HG03095 (cell line): ENCODE results near the gene CHEK1.

Source experiments
- ATAC-seq: cut with Tn5 transposase; IDR thresholded peaks from one replicate; pipeline ENCODE4 v1.9.1; 2021; ENCODE audit warnings: moderate library complexity; ENCODE audit not compliant: unreplicated experiment

Gene CHEK1

GRCh38 chr11:125625630-125626287 lies 796 bp downstream of the CHEK1 start:
- ATAC-seq, result peak; percentile 87

GRCh38 chr11:125626288-125626950 lies 1.5 kb downstream of the CHEK1 start:
- peak; percentile 34 for ATAC-seq

- no peak for ATAC-seq
These were observed 2.4 kb downstream of the CHEK1 start for GRCh38 chr11:125627236-125627910.

- no peak for ATAC-seq
These were observed 12.9 kb downstream of the CHEK1 start for GRCh38 chr11:125637840-125638239.

GRCh38 chr11:125638315-125638714 lies 13.4 kb downstream of the CHEK1 start:
- no peak for ATAC-seq

GRCh38 chr11:125645871-125646270 lies 20.9 kb downstream of the CHEK1 start:
- ATAC-seq, result no peak

- no peak for ATAC-seq
These were observed 24.7 kb downstream of the CHEK1 start for GRCh38 chr11:125649465-125650166.

- ATAC-seq, result no peak
These were observed 37.7 kb downstream of the CHEK1 start for GRCh38 chr11:125662689-125663088.

GRCh38 chr11:125663910-125664309 lies 38.9 kb downstream of the CHEK1 start:
- ATAC-seq, result no peak

- ATAC-seq, result no peak
These were observed 42.2 kb downstream of the CHEK1 start for GRCh38 chr11:125667151-125667550.

GRCh38 chr11:125670172-125670571 lies 45.2 kb downstream of the CHEK1 start:
- no peak for ATAC-seq

- ATAC-seq, result no peak
These were observed 46.6 kb downstream of the CHEK1 start for GRCh38 chr11:125671561-125671960.

GRCh38 chr11:125674210-125674609 lies 49.2 kb downstream of the CHEK1 start:
- no peak for ATAC-seq

- ATAC-seq, result no peak
These were observed 50.2 kb downstream of the CHEK1 start for GRCh38 chr11:125675196-125675595.

GRCh38 chr11:125679397-125679796 lies 54.4 kb downstream of the CHEK1 start:
- no peak for ATAC-seq

GRCh38 chr11:125679837-125680236 lies 54.9 kb downstream of the CHEK1 start:
- ATAC-seq, result no peak

- no peak for ATAC-seq
These were observed 55.8 kb downstream of the CHEK1 start, which contains the start of gene ACRV1 for GRCh38 chr11:125680747-125681146. TSS of gene ACRV1 (minus strand) at chr11:125680847. CDS start at chr11:125680780, 67 bp downstream.

- no peak for ATAC-seq
These were observed 60.3 kb downstream of the CHEK1 start for GRCh38 chr11:125685228-125685627.

- no peak for ATAC-seq
These were observed 63.1 kb downstream of the CHEK1 start for GRCh38 chr11:125688066-125688465.

GRCh38 chr11:125688632-125689031 lies 63.7 kb downstream of the CHEK1 start:
- no peak for ATAC-seq

- ATAC-seq, result no peak
These were observed 64.4 kb downstream of the CHEK1 start for GRCh38 chr11:125689274-125689859.
